Astrocyte (in vitro differentiated cells and primary cell): Measurements from ENCODE around the gene NDUFB11. TPM values are rescaled to one million over a fixed set of nuclear protein-coding genes. Genes with fewer than 3 reads are reported as not detected.

Source experiments
- DNase-seq: peaks from one replicate; pipeline ENCODE4 v3.0.0-alpha.2; 2010; ENCODE audit warnings: low read depth
- FAIRE-seq: peaks from 2 replicates; lab custom pipeline; 2011; peaks lifted over from hg19 to GRCh38; lab: Jason Lieb, UNC
- H2AFZ ChIP-seq: 2 replicates; pipeline ENCODE4 v1.6.0; 2012; ENCODE audit warnings: low read depth, low read length, inconsistent platforms
- H3K27ac ChIP-seq: 2 replicates; pipeline ENCODE4 v1.5.1; 2011; ENCODE audit warnings: low read depth, low read length, inconsistent platforms
- H3K27me3 ChIP-seq: 2 replicates; pipeline ENCODE4 v1.6.0; 2011; ENCODE audit warnings: low read length, inconsistent platforms; ENCODE audit not compliant: insufficient read depth
- H3K36me3 ChIP-seq: 2 replicates; pipeline ENCODE4 v1.5.1; 2011; ENCODE audit warnings: low read length, inconsistent platforms; ENCODE audit not compliant: insufficient read depth
- H3K4me1 ChIP-seq: 2 replicates; pipeline ENCODE4 v1.5.1; 2011; ENCODE audit warnings: low read length, inconsistent platforms; ENCODE audit not compliant: insufficient read depth
- H3K4me2 ChIP-seq: 2 replicates; pipeline ENCODE4 v1.6.0; 2012; ENCODE audit warnings: low read length, inconsistent platforms
- H3K4me3 ChIP-seq: 2 replicates; pipeline ENCODE4 v1.5.1; 2011; ENCODE audit warnings: low read depth, mild to moderate bottlenecking, low read length, inconsistent platforms; ENCODE audit not compliant: insufficient read depth
- H3K79me2 ChIP-seq: 2 replicates; pipeline ENCODE4 v1.6.0; 2012; ENCODE audit warnings: mild to moderate bottlenecking, low read length, inconsistent platforms; ENCODE audit not compliant: insufficient read depth
- H3K9ac ChIP-seq: 2 replicates; pipeline ENCODE4 v1.6.0; 2012; ENCODE audit warnings: mild to moderate bottlenecking, low read length, inconsistent platforms
- H3K9me3 ChIP-seq: 2 replicates; pipeline ENCODE4 v1.5.1; 2012; ENCODE audit warnings: low read depth, mild to moderate bottlenecking, low read length, inconsistent platforms; ENCODE audit not compliant: insufficient read depth
- H4K20me1 ChIP-seq: 2 replicates; pipeline ENCODE4 v1.6.0; 2012; ENCODE audit warnings: low read length, inconsistent platforms; ENCODE audit not compliant: insufficient read depth
- H3K27ac Mint-ChIP-seq: one replicate; pipeline ENCODE4 v1.8.0; 2021; ENCODE audit warnings: mild to moderate bottlenecking, mixed read lengths; ENCODE audit not compliant: unreplicated experiment
- H3K27me3 Mint-ChIP-seq: one replicate; pipeline ENCODE4 v1.8.0; 2021; ENCODE audit warnings: low read depth, mixed read lengths; ENCODE audit not compliant: unreplicated experiment
- H3K36me3 Mint-ChIP-seq: one replicate; pipeline ENCODE4 v1.8.0; 2021; ENCODE audit warnings: low read depth, mixed read lengths; ENCODE audit not compliant: unreplicated experiment
- H3K4me1 Mint-ChIP-seq: one replicate; pipeline ENCODE4 v1.8.0; 2021; ENCODE audit warnings: low read depth, mixed read lengths; ENCODE audit not compliant: unreplicated experiment
- H3K4me3 Mint-ChIP-seq: one replicate; pipeline ENCODE4 v1.8.0; 2021; ENCODE audit warnings: mild to moderate bottlenecking, moderate library complexity, mixed read lengths; ENCODE audit not compliant: unreplicated experiment
- H3K9me3 Mint-ChIP-seq: one replicate; pipeline ENCODE4 v1.8.0; 2021; ENCODE audit warnings: mild to moderate bottlenecking, mixed read lengths; ENCODE audit not compliant: unreplicated experiment
- EZH2 ChIP-seq: IDR thresholded peaks from 2 replicates; pipeline ENCODE4 v1.6.1; 2012; ENCODE audit warnings: mild to moderate bottlenecking, low read length, inconsistent platforms; ENCODE audit not compliant: insufficient read depth
- total RNA-seq: library from RNA; stranded (reverse); gene quantifications from 2 replicates; pipeline ENCODE4 v1.2.1, GENCODE V29; 2021
- TF ChIP-seq, protein P1 (sequence below): IDR thresholded peaks from 2 replicates; pipeline ENCODE4 v1.5.1; 2011; ENCODE audit warnings: low read depth, mild to moderate bottlenecking, inconsistent platforms, low read length, moderate library complexity; ENCODE audit not compliant: insufficient read depth

NDUFB11 gene
- total RNA-seq, 1 donor from 2014 or later = 86.3 TPM

DNA sequence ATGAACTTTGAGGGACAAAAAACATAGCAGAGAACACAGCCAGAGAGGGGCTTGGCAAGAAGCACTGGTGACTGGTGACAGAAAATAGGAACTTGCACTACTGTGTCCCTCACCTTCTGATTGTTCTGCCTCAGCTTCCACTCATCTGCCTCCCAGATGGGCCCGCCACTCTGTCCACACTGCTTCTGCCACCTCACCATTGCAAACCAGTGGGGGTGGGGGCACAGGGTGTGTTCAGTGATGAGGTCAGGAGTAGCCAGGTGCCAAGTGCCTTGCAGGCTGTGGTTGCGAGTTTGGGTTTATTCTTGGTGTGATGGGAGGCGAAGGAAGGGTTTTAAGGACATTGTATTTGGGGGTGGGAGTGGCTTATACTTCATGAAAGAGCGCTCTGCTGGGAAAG, 40.0 kb upstream of the NDUFB11 start:
- no peak overlapping the region for H3K27ac Mint-ChIP-seq

DNA sequence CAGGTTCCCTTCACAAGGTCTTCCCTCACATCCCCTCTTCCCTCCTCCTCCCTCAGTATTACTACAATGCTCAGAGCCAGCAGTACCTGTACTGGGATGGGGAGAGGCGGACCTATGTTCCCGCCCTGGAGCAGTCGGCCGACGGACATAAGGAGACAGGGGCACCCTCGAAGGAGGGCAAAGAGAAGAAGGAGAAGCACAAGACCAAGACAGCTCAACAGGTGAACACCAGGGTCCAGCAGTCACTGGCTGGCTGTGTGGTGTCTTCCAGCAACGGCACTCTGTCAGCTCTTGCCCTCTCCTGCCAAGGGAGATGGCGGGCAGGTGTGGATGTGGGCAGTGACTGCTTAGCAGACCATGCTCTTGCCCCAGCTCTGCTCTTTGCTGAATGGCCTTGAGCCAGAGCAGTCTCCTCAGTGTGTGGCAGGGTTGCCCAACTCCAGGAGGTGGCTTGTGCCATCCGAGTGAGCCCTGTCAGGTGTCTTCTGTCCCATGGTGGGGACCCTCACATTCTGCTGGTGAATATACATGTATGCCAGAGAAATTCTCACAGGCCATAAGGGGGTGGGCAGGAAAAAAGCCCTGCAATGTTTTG, 37.7 kb upstream of the NDUFB11 start:
- no peak for DNase-seq
- no peaks in the 10 kb centered on the region for H3K79me2 ChIP-seq
- no peak overlapping the region for H3K9ac ChIP-seq
- Mint-ChIP-seq H3K27ac (no peak overlapping the region), H3K36me3 (peaks cover 4% of the 10 kb centered on the region), H3K4me3 (no peak overlapping the region), H3K9me3 (no peaks in the 10 kb centered on the region), H3K4me1 (no peaks in the 10 kb centered on the region), H3K27me3 (no peaks in the 10 kb centered on the region)
- H4K20me1 ChIP-seq = peaks cover 9% of the 10 kb centered on the region
- TF ChIP-seq, protein P1, sequence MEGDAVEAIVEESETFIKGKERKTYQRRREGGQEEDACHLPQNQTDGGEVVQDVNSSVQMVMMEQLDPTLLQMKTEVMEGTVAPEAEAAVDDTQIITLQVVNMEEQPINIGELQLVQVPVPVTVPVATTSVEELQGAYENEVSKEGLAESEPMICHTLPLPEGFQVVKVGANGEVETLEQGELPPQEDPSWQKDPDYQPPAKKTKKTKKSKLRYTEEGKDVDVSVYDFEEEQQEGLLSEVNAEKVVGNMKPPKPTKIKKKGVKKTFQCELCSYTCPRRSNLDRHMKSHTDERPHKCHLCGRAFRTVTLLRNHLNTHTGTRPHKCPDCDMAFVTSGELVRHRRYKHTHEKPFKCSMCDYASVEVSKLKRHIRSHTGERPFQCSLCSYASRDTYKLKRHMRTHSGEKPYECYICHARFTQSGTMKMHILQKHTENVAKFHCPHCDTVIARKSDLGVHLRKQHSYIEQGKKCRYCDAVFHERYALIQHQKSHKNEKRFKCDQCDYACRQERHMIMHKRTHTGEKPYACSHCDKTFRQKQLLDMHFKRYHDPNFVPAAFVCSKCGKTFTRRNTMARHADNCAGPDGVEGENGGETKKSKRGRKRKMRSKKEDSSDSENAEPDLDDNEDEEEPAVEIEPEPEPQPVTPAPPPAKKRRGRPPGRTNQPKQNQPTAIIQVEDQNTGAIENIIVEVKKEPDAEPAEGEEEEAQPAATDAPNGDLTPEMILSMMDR = no peak
- no peak for TF ChIP-seq EZH2
- no peak for FAIRE-seq
- no peaks in the 10 kb centered on the region for H3K4me1 ChIP-seq
- H2AFZ ChIP-seq = no peak overlapping the region
- H3K9me3 ChIP-seq = no peaks in the 10 kb centered on the region
- H3K36me3 ChIP-seq = peaks cover 5% of the 10 kb centered on the region
- no peak overlapping the region for H3K4me2 ChIP-seq
- H3K27ac ChIP-seq = no peak overlapping the region
- H3K4me3 ChIP-seq = no peak overlapping the region
- H3K27me3 ChIP-seq = no peaks in the 10 kb centered on the region

More for the DNA sequence above, 40.0 kb upstream of the NDUFB11 start:
- H3K4me1 Mint-ChIP-seq = no peaks in the 10 kb centered on the region
- peaks cover 5% of the 10 kb centered on the region for H3K36me3 ChIP-seq
- no peak overlapping the region for H2AFZ ChIP-seq
- FAIRE-seq (no peak), DNase-seq (no peak)
- H3K4me1 ChIP-seq = no peaks in the 10 kb centered on the region
- no peak overlapping the region for H3K4me2 ChIP-seq
- no peak overlapping the region for H3K9ac ChIP-seq
- no peak overlapping the region for H3K27ac ChIP-seq
- H3K4me3 ChIP-seq = no peak overlapping the region
- no peaks in the 10 kb centered on the region for H3K9me3 ChIP-seq
- H3K27me3 Mint-ChIP-seq = no peaks in the 10 kb centered on the region
- TF ChIP-seq, protein P1 = no peak
- TF ChIP-seq EZH2 = no peak
- no peak overlapping the region for H3K4me3 Mint-ChIP-seq
- H3K79me2 ChIP-seq = no peaks in the 10 kb centered on the region
- no peaks in the 10 kb centered on the region for H3K27me3 ChIP-seq
- peaks cover under 1% of the 10 kb centered on the region for H3K36me3 Mint-ChIP-seq
- no peaks in the 10 kb centered on the region for H3K9me3 Mint-ChIP-seq
- peaks cover 9% of the 10 kb centered on the region for H4K20me1 ChIP-seq

DNA sequence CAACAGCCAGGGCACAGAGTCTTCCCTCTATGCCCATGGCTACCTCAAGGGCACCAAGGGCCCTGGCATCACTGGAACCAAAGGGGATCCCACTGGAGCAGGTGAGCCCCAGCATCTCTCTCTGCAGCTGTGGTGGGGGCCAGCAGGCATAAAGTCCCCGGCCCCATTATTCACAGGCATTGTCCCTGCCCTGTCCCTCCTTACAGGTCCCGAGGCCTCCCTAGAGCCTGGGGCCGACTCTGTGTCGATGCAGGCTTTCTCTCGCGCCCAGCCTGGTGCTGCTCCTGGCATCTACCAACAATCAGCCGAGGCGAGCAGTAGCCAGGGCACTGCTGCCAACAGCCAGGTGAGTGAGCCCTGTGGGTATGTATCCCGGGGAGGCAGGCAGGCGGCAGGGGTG, 36.8 kb upstream of the NDUFB11 start:
- Histone ChIP-seq H2AFZ (no peak overlapping the region), H3K27me3 (no peaks in the 10 kb centered on the region), H4K20me1 (peaks cover 9% of the 10 kb centered on the region), H3K36me3 (peaks cover 8% of the 10 kb centered on the region), H3K9ac (no peak overlapping the region), H3K27ac (no peak overlapping the region), H3K4me2 (no peak overlapping the region), H3K9me3 (no peaks in the 10 kb centered on the region), H3K4me3 (no peak overlapping the region), H3K4me1 (no peaks in the 10 kb centered on the region), H3K79me2 (no peaks in the 10 kb centered on the region)
- DNase-seq = no peak
- Mint-ChIP-seq H3K9me3 (no peaks in the 10 kb centered on the region), H3K27ac (no peak overlapping the region), H3K36me3 (peaks cover 4% of the 10 kb centered on the region), H3K27me3 (no peaks in the 10 kb centered on the region), H3K4me3 (no peak overlapping the region), H3K4me1 (no peaks in the 10 kb centered on the region)
- TF ChIP-seq, protein P1 = no peak
- no peak for TF ChIP-seq EZH2
- no peak for FAIRE-seq
